ENCODE results near the gene DCAF8. TPM values are rescaled to one million over a fixed set of nuclear protein-coding genes. Genes with fewer than 3 reads are reported as not detected.

Gene DCAF8
- total and polyA plus RNA-seq, 2 donors (not counting 1 experiment from before 2014, with no cell fraction given), result 194 to 266 TPM

DNA sequence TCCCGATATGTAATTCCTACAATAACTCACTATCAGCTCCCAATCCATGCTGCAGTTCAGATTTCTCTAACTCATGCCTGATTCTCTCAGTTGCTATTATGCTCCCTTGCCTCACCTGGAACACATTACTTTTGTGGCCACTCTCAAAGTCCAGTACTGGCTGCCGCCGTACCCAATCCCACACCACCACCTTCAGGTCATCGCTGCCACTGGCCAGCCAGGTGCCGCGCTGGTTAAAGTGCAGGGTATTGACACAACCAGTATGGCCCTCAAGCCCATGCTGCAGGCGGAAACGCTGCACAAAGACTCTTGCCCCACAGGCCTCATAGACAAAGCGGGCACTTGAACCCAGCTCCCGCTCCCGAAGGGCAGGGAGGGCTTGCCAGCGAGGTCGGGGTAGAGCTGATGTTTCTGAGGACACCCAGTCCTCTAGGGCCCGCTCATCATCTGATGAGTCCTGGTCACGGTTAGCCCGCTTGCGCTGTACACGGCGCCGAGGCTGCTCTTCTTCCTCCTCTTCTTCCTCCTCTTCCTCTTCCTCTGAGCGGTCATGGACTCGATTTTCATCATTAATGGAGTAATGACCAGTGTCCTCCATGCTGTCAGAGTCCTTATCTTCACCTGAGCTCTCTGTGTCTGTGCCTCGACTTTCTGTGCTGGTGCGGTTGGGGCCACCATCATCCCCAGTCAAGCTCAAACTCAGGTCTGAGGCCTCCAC, 22.6 kb downstream of the DCAF8 start:
- peaks cover 11% of the 10 kb centered on the region for H3K4me1 Mint-ChIP-seq
- ATAC-seq (ENCODE audit: low read depth) (no peak), DNase-seq (no peak)
- peaks cover 8 to 10% of the 10 kb centered on the region in 2 donors for H3K4me1 ChIP-seq (ENCODE audit: control insufficient read depth in 2 of 2, insufficient read depth in 2 of 2, low read length in 2 of 2)
- H3K4me3 ChIP-seq (ENCODE audit: control extremely low read depth in 1 of 5, extremely low read depth in 1 of 5, insufficient read depth in 1 of 5, low read depth in 2 of 5, low read length in 4 of 5), result no peak overlapping the region
- H2AFZ ChIP-seq (ENCODE audit: insufficient read depth, low read depth, low read length, poor library complexity, severe bottlenecking), result no peak overlapping the region
- H3K36me3 ChIP-seq (replicated peaks in 1 of 2; ENCODE audit: control extremely low read depth in 1 of 2, control insufficient read depth in 1 of 2, extremely low read depth in 1 of 2, insufficient read depth in 2 of 2, low read length in 1 of 2), result peaks cover 38 to 76% of the 10 kb centered on the region in 2 experiments
- H3K27ac ChIP-seq (ENCODE audit: low read length in 2 of 2), result no peak overlapping the region
- ChIA-PET CTCF (interaction anchor here (0.6 to 5.4 kb wide), 5 partner anchors 12 to 154 kb away, joined by 3 to 30 read pairs (median 4); no protein-coding TSS in a partner anchor), POLR2A (no interaction called here)
- peaks cover 21% of the 10 kb centered on the region for H3K79me2 ChIP-seq (ENCODE audit: control insufficient read depth, insufficient read depth, low read length)
- H3K9ac ChIP-seq (ENCODE audit: low read length), result no peak overlapping the region
- WGBS (ENCODE audit: insufficient coverage), result 99% methylated on average over 24 of the region's 24 CpGs
- no peak overlapping the region for H3K27ac Mint-ChIP-seq
- H3K4me2 ChIP-seq (replicated peaks; ENCODE audit: low read depth, low read length, poor library complexity, severe bottlenecking), result no peak overlapping the region
- TF ChIP-seq, protein P1, sequence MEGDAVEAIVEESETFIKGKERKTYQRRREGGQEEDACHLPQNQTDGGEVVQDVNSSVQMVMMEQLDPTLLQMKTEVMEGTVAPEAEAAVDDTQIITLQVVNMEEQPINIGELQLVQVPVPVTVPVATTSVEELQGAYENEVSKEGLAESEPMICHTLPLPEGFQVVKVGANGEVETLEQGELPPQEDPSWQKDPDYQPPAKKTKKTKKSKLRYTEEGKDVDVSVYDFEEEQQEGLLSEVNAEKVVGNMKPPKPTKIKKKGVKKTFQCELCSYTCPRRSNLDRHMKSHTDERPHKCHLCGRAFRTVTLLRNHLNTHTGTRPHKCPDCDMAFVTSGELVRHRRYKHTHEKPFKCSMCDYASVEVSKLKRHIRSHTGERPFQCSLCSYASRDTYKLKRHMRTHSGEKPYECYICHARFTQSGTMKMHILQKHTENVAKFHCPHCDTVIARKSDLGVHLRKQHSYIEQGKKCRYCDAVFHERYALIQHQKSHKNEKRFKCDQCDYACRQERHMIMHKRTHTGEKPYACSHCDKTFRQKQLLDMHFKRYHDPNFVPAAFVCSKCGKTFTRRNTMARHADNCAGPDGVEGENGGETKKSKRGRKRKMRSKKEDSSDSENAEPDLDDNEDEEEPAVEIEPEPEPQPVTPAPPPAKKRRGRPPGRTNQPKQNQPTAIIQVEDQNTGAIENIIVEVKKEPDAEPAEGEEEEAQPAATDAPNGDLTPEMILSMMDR (IDR thresholded peaks at IDR 0.05), result no peak
- intact Hi-C loops (cut with micrococcal nuclease), result no loop called here
- H3K9me3 Mint-ChIP-seq (ENCODE audit: insufficient read depth), result no peaks in the 10 kb centered on the region
- no peak overlapping the region for H3K4me3 Mint-ChIP-seq
- no peaks in the 10 kb centered on the region for H3K27me3 Mint-ChIP-seq
- H4K20me1 ChIP-seq (ENCODE audit: control insufficient read depth, insufficient read depth, low read length, poor library complexity, severe bottlenecking), result peaks cover 6% of the 10 kb centered on the region
- no peaks in the 10 kb centered on the region for H3K27me3 ChIP-seq (replicated peaks in 1 of 4; ENCODE audit: control extremely low read depth in 1 of 4, control insufficient read depth in 3 of 4, insufficient read depth in 4 of 4, low read length in 3 of 4)
- no peaks in the 10 kb centered on the region for H3K9me3 ChIP-seq (ENCODE audit: control extremely low read depth in 1 of 3, control insufficient read depth in 2 of 3, insufficient read depth in 1 of 3, low read length in 2 of 3)

DNA sequence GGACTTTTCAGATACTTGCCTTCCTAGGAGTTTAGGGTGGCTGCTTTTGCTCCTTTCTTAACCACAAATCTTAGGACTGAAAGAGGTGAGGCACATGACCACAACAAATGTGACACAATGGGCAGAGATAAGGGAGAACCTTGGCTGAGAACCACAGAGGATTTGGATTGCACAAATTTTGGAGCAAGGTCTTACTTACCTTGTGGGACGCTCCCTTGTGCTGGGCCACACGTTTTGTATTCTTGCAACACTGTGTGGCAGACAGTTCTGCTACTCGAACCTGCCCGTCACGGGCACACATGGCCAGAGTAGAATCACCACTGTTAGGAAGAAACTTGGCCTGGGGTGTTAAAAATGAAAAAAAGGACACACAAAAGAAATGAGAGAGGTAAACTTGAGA, 23.9 kb downstream of the DCAF8 start:
- H3K9me3 Mint-ChIP-seq (ENCODE audit: insufficient read depth), result no peaks in the 10 kb centered on the region
- no peak overlapping the region for H3K4me2 ChIP-seq (replicated peaks; ENCODE audit: low read depth, low read length, poor library complexity, severe bottlenecking)
- H3K27ac ChIP-seq (ENCODE audit: low read length in 2 of 2), result no peak overlapping the region
- POLR2A ChIA-PET, result no interaction called here
- peaks cover 16% of the 10 kb centered on the region for H3K79me2 ChIP-seq (ENCODE audit: control insufficient read depth, insufficient read depth, low read length)
- no peaks in the 10 kb centered on the region for H3K27me3 Mint-ChIP-seq
- peaks cover 8 to 10% of the 10 kb centered on the region in 2 donors for H3K4me1 ChIP-seq (ENCODE audit: control insufficient read depth in 2 of 2, insufficient read depth in 2 of 2, low read length in 2 of 2)
- H4K20me1 ChIP-seq (ENCODE audit: control insufficient read depth, insufficient read depth, low read length, poor library complexity, severe bottlenecking), result peaks cover 4% of the 10 kb centered on the region
- WGBS (ENCODE audit: insufficient coverage), result 100% methylated on average over 5 of the region's 5 CpGs
- CTCF ChIA-PET, result interaction anchor here (1.0 to 5.4 kb wide), 4 partner anchors 14 to 45 kb away, joined by 3 to 30 read pairs (median 5); no protein-coding TSS in a partner anchor
- peaks cover 11% of the 10 kb centered on the region for H3K4me1 Mint-ChIP-seq
- no peak overlapping the region for H3K27ac Mint-ChIP-seq
- TF ChIP-seq, protein P1 (IDR thresholded peaks at IDR 0.05), result no peak
- no peak for TF ChIP-seq EZH2 (IDR thresholded peaks at IDR 0.05; ENCODE audit: borderline replicate concordance, insufficient read depth, low read depth, low read length, poor library complexity, severe bottlenecking)
- H3K9me3 ChIP-seq (ENCODE audit: control extremely low read depth in 1 of 3, control insufficient read depth in 2 of 3, insufficient read depth in 1 of 3, low read length in 2 of 3), result no peaks in the 10 kb centered on the region
- no peak overlapping the region for H3K9ac ChIP-seq (ENCODE audit: low read length)
- ATAC-seq (ENCODE audit: low read depth), result no peak
- no peak overlapping the region for H3K4me3 ChIP-seq (ENCODE audit: control extremely low read depth in 1 of 5, extremely low read depth in 1 of 5, insufficient read depth in 1 of 5, low read depth in 2 of 5, low read length in 4 of 5)
- DNase-seq, result no peak
- H3K4me3 Mint-ChIP-seq, result no peak overlapping the region
- intact Hi-C loops (cut with micrococcal nuclease), result no loop called here
- H2AFZ ChIP-seq (ENCODE audit: insufficient read depth, low read depth, low read length, poor library complexity, severe bottlenecking), result no peak overlapping the region
- H3K36me3 ChIP-seq (replicated peaks in 1 of 2; ENCODE audit: control extremely low read depth in 1 of 2, control insufficient read depth in 1 of 2, extremely low read depth in 1 of 2, insufficient read depth in 2 of 2, low read length in 1 of 2), result peaks cover 35 to 70% of the 10 kb centered on the region in 2 experiments
- H3K27me3 ChIP-seq (replicated peaks in 1 of 4; ENCODE audit: control extremely low read depth in 1 of 4, control insufficient read depth in 3 of 4, insufficient read depth in 4 of 4, low read length in 3 of 4), result no peaks in the 10 kb centered on the region
